HCT116 (cell line): Measurements from ENCODE around the gene GABARAP.

Experiments used
- CTCF ChIP-seq, 3 experiments: fragments of 200-600 bp in 1 of 3; sonication (generic) in 1 of 3; IDR thresholded peaks in 2 of 3; conservative IDR thresholded peaks in 1 of 3; 2 replicates each; pipeline ENCODE4 v1.5.1; 2012 to 2017; ENCODE audit warnings: low read depth in 2 of 3, low read length in 2 of 3, antibody characterized with exemption in 1 of 3, borderline replicate concordance in 1 of 3, control low read depth in 1 of 3, mild to moderate bottlenecking in 1 of 3, mixed read lengths in 1 of 3, mixed run types in 1 of 3, moderate library complexity in 1 of 3; ENCODE audit not compliant: insufficient read depth in 1 of 3
- EGR1 ChIP-seq: IDR thresholded peaks from 2 replicates; pipeline ENCODE4 v1.6.1; 2012; ENCODE audit warnings: low read depth
- EZH2 ChIP-seq: fragments of 200-600 bp; sonication (generic); IDR thresholded peaks from 2 replicates; pipeline ENCODE4 v1.6.1; 2017; ENCODE audit warnings: antibody characterized with exemption, mixed run types
- POLR2A ChIP-seq: IDR thresholded peaks from 2 replicates; pipeline ENCODE4 v1.7.0; 2011; ENCODE audit warnings: borderline replicate concordance; ENCODE audit not compliant: insufficient read depth, insufficient read length; ENCODE audit errors: extremely low read depth
- SIN3A ChIP-seq: IDR thresholded peaks from 2 replicates; pipeline ENCODE4 v1.6.1; 2012; ENCODE audit warnings: low read depth
- SP1 ChIP-seq: IDR thresholded peaks from 2 replicates; pipeline ENCODE4 v1.6.1; 2012; ENCODE audit warnings: low read depth
- SRF ChIP-seq: IDR thresholded peaks from 2 replicates; pipeline ENCODE4 v1.6.1; 2012; ENCODE audit warnings: low read depth
- TCF7L2 ChIP-seq: IDR thresholded peaks from 2 replicates; pipeline ENCODE4 v1.7.0; 2011; ENCODE audit warnings: borderline replicate concordance, inconsistent platforms; ENCODE audit not compliant: insufficient read depth, insufficient read length; ENCODE audit errors: extremely low read depth

GRCh38 chr17:7222972-7223292, 19.3 kb downstream of the GABARAP start:
- TF ChIP-seq TCF7L2 (no peak), SRF (no peak), CTCF (IDR thresholded peaks at IDR 0.05 in 2 of 3, conservative IDR thresholded peaks at IDR 0.05 in 1 of 3; ENCODE audit: borderline replicate concordance in 1 of 3, insufficient read depth in 1 of 3, low read depth in 2 of 3, low read length in 2 of 3) (no peak), SP1 (no peak), POLR2A (no peak), SIN3A (0 out of 2 replicates have a peak, but pooled peaks have one; percentile 28), EGR1 (no peak), EZH2 (no peak)
